ENCODE data around the gene SF3B3. TPM values are rescaled to one million over a fixed set of nuclear protein-coding genes. Genes with fewer than 3 reads are reported as not detected.
A peak's percentile ranks its signal among the peaks of the same experiment; 100 is the strongest.

The SF3B3 gene
- total and polyA plus RNA-seq, 2 donors (not counting 3 experiments of a cell fraction or from before 2014, with no cell fraction given), result 167 to 324 TPM

DNA sequence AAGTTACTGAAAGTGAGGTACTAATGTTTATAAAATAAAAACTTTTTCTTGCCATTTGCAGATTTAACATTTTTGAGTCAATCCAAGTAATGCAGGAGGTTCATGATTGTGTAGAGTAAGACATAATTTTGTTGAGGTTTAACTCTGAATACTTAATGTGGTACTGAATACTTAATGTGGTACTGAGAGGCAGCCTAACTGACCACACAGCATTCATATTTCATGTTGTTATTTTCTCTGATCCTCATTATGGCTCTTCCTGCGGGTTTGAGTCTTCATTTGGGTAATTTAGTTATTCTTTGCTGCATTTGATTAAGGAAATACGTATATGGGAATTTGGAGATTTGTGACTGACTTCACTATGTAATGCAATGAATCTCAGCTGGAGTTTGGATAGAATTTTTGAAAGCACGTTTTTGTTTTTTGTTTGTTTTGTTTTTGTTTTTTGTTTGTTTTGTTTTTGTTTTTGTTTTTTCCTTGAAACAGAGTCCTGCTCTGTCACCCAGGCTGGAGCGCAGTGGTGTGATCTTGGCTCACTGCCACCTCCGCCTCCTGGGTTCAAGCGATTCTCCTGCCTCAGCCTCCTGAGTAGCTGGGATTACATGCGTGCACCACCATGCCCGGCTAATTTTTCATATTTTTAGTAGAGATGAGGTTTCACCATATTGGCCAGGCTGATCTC, 3.8 kb downstream of the SF3B3 start:
- ChIA-PET POLR2A (no interaction called here), CTCF (interaction anchor here (3.2 kb wide), 1 partner anchor 125 kb away, joined by 28 read pairs; no protein-coding TSS in a partner anchor)
- TF ChIP-seq GATA2 (IDR thresholded peaks at IDR 0.05; ENCODE audit: insufficient read depth, insufficient read length, low read depth, low read length) (no peak), POLR2A (IDR thresholded peaks at IDR 0.05; ENCODE audit: low read depth, low read length) (no peak), EZH2 (IDR thresholded peaks at IDR 0.05; ENCODE audit: borderline replicate concordance, low read depth, low read length, severe bottlenecking) (no peak), POLR2AphosphoS5 (IDR thresholded peaks at IDR 0.05; ENCODE audit: insufficient read depth, low read depth, low read length) (no peak), JUN (IDR thresholded peaks at IDR 0.05; ENCODE audit: borderline replicate concordance, insufficient read depth, insufficient read length, low read depth) (no peak), MYC (IDR thresholded peaks at IDR 0.05; ENCODE audit: low read depth, low read length) (no peak), FOS (IDR thresholded peaks at IDR 0.05; ENCODE audit: borderline replicate concordance, insufficient read depth, low read length) (no peak)
- TF ChIP-seq, protein P1, sequence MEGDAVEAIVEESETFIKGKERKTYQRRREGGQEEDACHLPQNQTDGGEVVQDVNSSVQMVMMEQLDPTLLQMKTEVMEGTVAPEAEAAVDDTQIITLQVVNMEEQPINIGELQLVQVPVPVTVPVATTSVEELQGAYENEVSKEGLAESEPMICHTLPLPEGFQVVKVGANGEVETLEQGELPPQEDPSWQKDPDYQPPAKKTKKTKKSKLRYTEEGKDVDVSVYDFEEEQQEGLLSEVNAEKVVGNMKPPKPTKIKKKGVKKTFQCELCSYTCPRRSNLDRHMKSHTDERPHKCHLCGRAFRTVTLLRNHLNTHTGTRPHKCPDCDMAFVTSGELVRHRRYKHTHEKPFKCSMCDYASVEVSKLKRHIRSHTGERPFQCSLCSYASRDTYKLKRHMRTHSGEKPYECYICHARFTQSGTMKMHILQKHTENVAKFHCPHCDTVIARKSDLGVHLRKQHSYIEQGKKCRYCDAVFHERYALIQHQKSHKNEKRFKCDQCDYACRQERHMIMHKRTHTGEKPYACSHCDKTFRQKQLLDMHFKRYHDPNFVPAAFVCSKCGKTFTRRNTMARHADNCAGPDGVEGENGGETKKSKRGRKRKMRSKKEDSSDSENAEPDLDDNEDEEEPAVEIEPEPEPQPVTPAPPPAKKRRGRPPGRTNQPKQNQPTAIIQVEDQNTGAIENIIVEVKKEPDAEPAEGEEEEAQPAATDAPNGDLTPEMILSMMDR (IDR thresholded peaks at IDR 0.05; ENCODE audit: extremely low read depth in 1 of 2, insufficient read depth in 1 of 2, low read depth in 1 of 2, low read length in 2 of 2), result no peak
- TF ChIP-seq, protein P2, sequence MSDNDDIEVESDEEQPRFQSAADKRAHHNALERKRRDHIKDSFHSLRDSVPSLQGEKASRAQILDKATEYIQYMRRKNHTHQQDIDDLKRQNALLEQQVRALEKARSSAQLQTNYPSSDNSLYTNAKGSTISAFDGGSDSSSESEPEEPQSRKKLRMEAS (IDR thresholded peaks at IDR 0.05; ENCODE audit: insufficient read depth, insufficient read length), result no peak
- intact Hi-C loops (cut with micrococcal nuclease), result loop anchor here (5.0 kb wide), 1 partner anchor 45 kb away; no protein-coding TSS in a partner anchor
- H3K79me2 ChIP-seq (ENCODE audit: control insufficient read depth, insufficient read depth, low read length), result peaks cover 90% of the 10 kb centered on the region
- BruUV-seq (replicated peaks), result no TSS peak
- H3K9ac ChIP-seq (replicated peaks; ENCODE audit: extremely low read depth, insufficient read depth, low read length), result no peak overlapping the region
- no peak overlapping the region for H2AFZ ChIP-seq (ENCODE audit: low read depth, low read length)
- no peak overlapping the region for H3K27ac ChIP-seq (ENCODE audit: insufficient read depth, low read depth, low read length)
- no peak for DNase-seq (ENCODE audit: low read depth, low spot score)
- H3K36me3 ChIP-seq (ENCODE audit: control insufficient read depth in 2 of 2, extremely low read depth in 1 of 2, insufficient read depth in 2 of 2, low read length in 2 of 2), result peaks cover 22 to 23% of the 10 kb centered on the region in 2 experiments
- no peaks in the 10 kb centered on the region for H3K27me3 ChIP-seq (ENCODE audit: control insufficient read depth in 2 of 2, insufficient read depth in 2 of 2, low read length in 2 of 2)
- dilution Hi-C loops (cut with MboI; ENCODE audit: extremely low pct_ligation_motif_present, low sequenced_read_pairs), result loop anchor here (25.0 kb wide), 1 partner anchor 135 kb away; no protein-coding TSS in a partner anchor
- no peaks in the 10 kb centered on the region for H3K9me3 ChIP-seq (replicated peaks; ENCODE audit: control insufficient read depth, insufficient read depth, low read length)
- H4K20me1 ChIP-seq (replicated peaks; ENCODE audit: control insufficient read depth, extremely low read depth, insufficient read depth, low read length), result peaks cover 11% of the 10 kb centered on the region
- no peak for FAIRE-seq
- peak overlapping the region; percentile 84 for H3K4me2 ChIP-seq (ENCODE audit: insufficient read depth, low read length)
- peaks cover 32% of the 10 kb centered on the region for H3K4me1 ChIP-seq (ENCODE audit: control insufficient read depth, extremely low read depth, insufficient read depth, low read length)
- no peaks in the 10 kb centered on the region for H3K9me1 ChIP-seq (replicated peaks; ENCODE audit: control insufficient read depth, extremely low read depth, insufficient read depth, low read length)
- H3K4me3 ChIP-seq (replicated peaks in 1 of 3; ENCODE audit: insufficient read depth in 1 of 3, low read depth in 1 of 3, low read length in 3 of 3), result peak overlapping the region in 1 of 3 experiments; percentile 37

Data from endothelial cell of umbilical vein (primary cell).